Sigmoid colon (tissue), 3 donors: ENCODE measurements around the gene PRG2.

Experiments
- CTCF ChIP-seq, 4 experiments: fragments of 450-650 bp in 3 of 4; fragments of 200-600 bp in 1 of 4; IDR thresholded peaks; one replicate each; pipeline ENCODE4 v1.5.1; 2016 to 2019; ENCODE audit warnings: antibody characterized with exemption in 4 of 4, mild to moderate bottlenecking in 3 of 4, moderate library complexity in 2 of 4
- POLR2A ChIP-seq, 2 donors: fragments of 450-650 bp; IDR thresholded peaks; one replicate each; pipeline ENCODE4 v1.6.1; 2016; ENCODE audit warnings: antibody characterized with exemption in 2 of 2, mild to moderate bottlenecking in 2 of 2, moderate library complexity in 2 of 2

- TF ChIP-seq POLR2A (IDR thresholded peaks at IDR 0.05) (no peak), CTCF (IDR thresholded peaks at IDR 0.05) (no peak)
Measured at GRCh38 chr11:57414612-57415212, 24.3 kb upstream of the PRG2 start.
